ENCODE measurements around the gene SYT1. TPM values are rescaled to one million over a fixed set of nuclear protein-coding genes. Genes with fewer than 3 reads are reported as not detected.
A peak's percentile ranks its signal among the peaks of the same experiment; 100 is the strongest.

Gene SYT1
- total RNA-seq, 1 donor from 2014 or later: 13.0 TPM

DNA sequence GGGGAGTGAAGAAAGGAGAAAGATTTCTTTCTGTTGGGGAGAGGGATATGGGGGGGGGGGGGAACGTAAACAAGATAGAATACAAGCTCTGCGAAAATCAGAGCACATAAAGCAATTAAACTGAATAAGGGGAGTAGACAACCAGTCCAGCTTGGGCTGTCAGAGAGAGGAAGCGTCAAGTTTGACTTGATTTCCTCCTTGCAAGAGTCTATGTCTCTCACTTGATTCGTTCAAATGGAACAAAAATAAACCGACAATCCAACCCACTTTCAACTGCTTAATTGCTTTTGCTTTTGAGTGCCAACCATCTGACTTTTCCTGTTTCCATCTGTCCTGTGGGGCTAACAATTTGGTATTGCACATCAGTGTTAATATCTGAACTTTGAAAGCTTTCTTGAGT lies 942 bp downstream of the SYT1 start:
- no peak for TF ChIP-seq CTCF (IDR thresholded peaks at IDR 0.05; ENCODE audit: unreplicated experiment)
- H3K9me3 Mint-ChIP-seq (ENCODE audit: unreplicated experiment): no peaks in the 10 kb centered on the region
- H3K4me1 Mint-ChIP-seq (ENCODE audit: unreplicated experiment): peaks cover 11% of the 10 kb centered on the region
- peaks cover 3% of the 10 kb centered on the region for H3K27me3 Mint-ChIP-seq (ENCODE audit: unreplicated experiment)
- H3K36me3 Mint-ChIP-seq (ENCODE audit: low read depth, unreplicated experiment): no peaks in the 10 kb centered on the region
- H3K27ac Mint-ChIP-seq (ENCODE audit: unreplicated experiment): no peak overlapping the region
- H3K4me3 Mint-ChIP-seq (ENCODE audit: unreplicated experiment): peak overlapping the region; percentile 97
- no peak for DNase-seq (ENCODE audit: low spot score)

- Mint-ChIP-seq H3K9me3 (ENCODE audit: unreplicated experiment) (no peaks in the 10 kb centered on the region), H3K27ac (ENCODE audit: unreplicated experiment) (no peak overlapping the region), H3K36me3 (ENCODE audit: low read depth, unreplicated experiment) (no peaks in the 10 kb centered on the region), H3K4me3 (ENCODE audit: unreplicated experiment) (no peak overlapping the region), H3K27me3 (ENCODE audit: unreplicated experiment) (peaks cover 3% of the 10 kb centered on the region), H3K4me1 (ENCODE audit: unreplicated experiment) (peaks cover 11% of the 10 kb centered on the region)
- no peak for DNase-seq (ENCODE audit: low spot score)
- TF ChIP-seq CTCF (IDR thresholded peaks at IDR 0.05; ENCODE audit: unreplicated experiment): no peak
Observed at GRCh38 chr12:78866518-78866917, 1.9 kb downstream of the SYT1 start.

- no peaks in the 10 kb centered on the region for H3K9me3 Mint-ChIP-seq (ENCODE audit: unreplicated experiment)
- H3K4me1 Mint-ChIP-seq (ENCODE audit: unreplicated experiment): peaks cover 8% of the 10 kb centered on the region
- no peaks in the 10 kb centered on the region for H3K27me3 Mint-ChIP-seq (ENCODE audit: unreplicated experiment)
Observed at GRCh38 chr12:78870539-78870938, 6.0 kb downstream of the SYT1 start.

DNA sequence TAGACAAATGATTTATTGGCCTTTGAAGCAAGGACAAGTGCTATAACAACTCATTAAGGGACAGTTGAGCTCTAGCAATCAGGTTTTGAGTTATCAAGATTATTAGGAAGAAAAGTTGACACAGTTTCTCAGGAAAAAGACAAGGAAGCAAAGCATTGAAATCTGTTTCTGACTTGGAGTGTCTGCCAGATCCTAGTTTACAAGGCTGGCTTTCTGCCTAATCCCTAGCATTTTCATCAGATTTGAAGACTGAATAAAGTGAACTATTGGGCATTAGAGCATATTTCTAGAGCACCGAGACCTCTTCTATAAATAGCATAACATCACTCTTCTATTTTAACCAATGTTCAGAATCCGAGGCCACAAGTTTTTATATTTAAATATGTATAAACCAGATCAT lies 7.0 kb downstream of the SYT1 start:
- H3K27ac Mint-ChIP-seq (ENCODE audit: unreplicated experiment): no peak overlapping the region
- no peak for DNase-seq (ENCODE audit: low spot score)
- H3K27me3 Mint-ChIP-seq (ENCODE audit: unreplicated experiment): no peaks in the 10 kb centered on the region
- H3K4me1 Mint-ChIP-seq (ENCODE audit: unreplicated experiment): peaks cover 5% of the 10 kb centered on the region
- no peak for TF ChIP-seq CTCF (IDR thresholded peaks at IDR 0.05; ENCODE audit: unreplicated experiment)
- no peaks in the 10 kb centered on the region for H3K36me3 Mint-ChIP-seq (ENCODE audit: low read depth, unreplicated experiment)
- H3K4me3 Mint-ChIP-seq (ENCODE audit: unreplicated experiment): no peak overlapping the region
- no peaks in the 10 kb centered on the region for H3K9me3 Mint-ChIP-seq (ENCODE audit: unreplicated experiment)

More at GRCh38 chr12:78870539-78870938, 6.0 kb downstream of the SYT1 start:
- no peak for TF ChIP-seq CTCF (IDR thresholded peaks at IDR 0.05; ENCODE audit: unreplicated experiment)
- no peaks in the 10 kb centered on the region for H3K36me3 Mint-ChIP-seq (ENCODE audit: low read depth, unreplicated experiment)
- H3K4me3 Mint-ChIP-seq (ENCODE audit: unreplicated experiment): no peak overlapping the region
- no peak for DNase-seq (ENCODE audit: low spot score)
- no peak overlapping the region for H3K27ac Mint-ChIP-seq (ENCODE audit: unreplicated experiment)

DNA sequence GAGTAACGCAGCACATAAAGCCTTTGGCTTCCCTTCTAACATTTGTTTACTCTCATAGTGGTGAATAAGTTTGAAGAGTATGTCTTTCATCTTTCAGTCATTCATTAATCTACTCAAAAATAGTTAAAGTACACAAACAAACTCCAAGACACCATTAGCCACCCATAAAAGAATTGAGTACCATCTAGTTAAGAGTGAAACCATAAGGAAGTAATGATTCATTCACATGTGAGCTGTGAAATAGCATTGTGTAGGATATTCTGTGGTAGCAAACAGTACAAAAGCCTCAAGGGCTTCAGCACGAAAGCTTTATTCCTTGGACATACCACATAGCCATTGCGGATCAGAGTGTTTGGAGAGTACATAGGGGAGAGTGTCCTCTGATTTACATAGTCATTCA lies 13.9 kb downstream of the SYT1 start:
- DNase-seq (ENCODE audit: low spot score): no peak
- Mint-ChIP-seq H3K27ac (ENCODE audit: unreplicated experiment) (peak overlapping the region; percentile 33), H3K9me3 (ENCODE audit: unreplicated experiment) (no peaks in the 10 kb centered on the region)

More for the DNA sequence above, 13.9 kb downstream of the SYT1 start:
- no peaks in the 10 kb centered on the region for H3K36me3 Mint-ChIP-seq (ENCODE audit: low read depth, unreplicated experiment)
- H3K4me1 Mint-ChIP-seq (ENCODE audit: unreplicated experiment): peaks cover 29% of the 10 kb centered on the region
- TF ChIP-seq CTCF (IDR thresholded peaks at IDR 0.05; ENCODE audit: unreplicated experiment): no peak
- H3K27me3 Mint-ChIP-seq (ENCODE audit: unreplicated experiment): no peaks in the 10 kb centered on the region
- H3K4me3 Mint-ChIP-seq (ENCODE audit: unreplicated experiment): no peak overlapping the region
